HepG2 (cell line): ENCODE measurements around the gene SLC38A3. TPM values are rescaled to one million over a fixed set of nuclear protein-coding genes. Genes with fewer than 3 reads are reported as not detected.
A peak's percentile ranks its signal among the peaks of the same experiment; 100 is the strongest.

Experiments
- ARHGAP35 ChIP-seq: sonication (generic); formaldehyde crosslinking; IDR thresholded peaks from 2 replicates; pipeline ENCODE4 v1.9.0; 2022; ENCODE audit warnings: mild to moderate bottlenecking, inconsistent platforms, moderate library complexity, missing genetic modification reagents, borderline replicate concordance
- HCFC1 ChIP-seq: fragments of 150-350 bp; IDR thresholded peaks from 2 replicates; pipeline ENCODE4 v1.6.1; 2014; ENCODE audit warnings: low read depth, low read length
- PCBP1 ChIP-seq: fragments of 200-400 bp; formaldehyde crosslinking; IDR thresholded peaks from 2 replicates; pipeline ENCODE4 v1.6.1; 2017; ENCODE audit warnings: mild to moderate bottlenecking, low read depth, low read length, borderline replicate concordance
- POLR2G ChIP-seq: fragments of 200-400 bp; formaldehyde crosslinking; IDR thresholded peaks from 2 replicates; pipeline ENCODE4 v1.6.1; 2018; ENCODE audit warnings: mild to moderate bottlenecking, low read depth, low read length, moderate library complexity
- SNRNP70 ChIP-seq: fragments of 200-400 bp; formaldehyde crosslinking; IDR thresholded peaks from 2 replicates; pipeline ENCODE4 v1.6.1; 2017; ENCODE audit warnings: mild to moderate bottlenecking, low read depth, low read length, moderate library complexity
- SP140L ChIP-seq: sonication (generic); formaldehyde crosslinking; IDR thresholded peaks from 2 replicates; pipeline ENCODE4 v1.4.0; 2020; ENCODE audit warnings: missing genetic modification reagents, borderline replicate concordance
- TGIF2 ChIP-seq: IDR thresholded peaks from 2 replicates; pipeline ENCODE4 v1.6.1; 2016; ENCODE audit warnings: control low read depth, missing compliant biosample characterization
- ZC3H4 ChIP-seq: sonication (generic); formaldehyde crosslinking; IDR thresholded peaks from 2 replicates; pipeline ENCODE4 v1.4.0; 2020; ENCODE audit warnings: missing genetic modification reagents, borderline replicate concordance
- ZNF468 ChIP-seq: sonication (generic); formaldehyde crosslinking; IDR thresholded peaks from 2 replicates; pipeline ENCODE4 v1.8.0; 2022; ENCODE audit warnings: mild to moderate bottlenecking, moderate library complexity, missing genetic modification reagents
- polyA plus RNA-seq, 8 experiments: library from polyadenylated mRNA; depleted of rRNA in 3 of 8; stranded (reverse) in 7 of 8; unstranded in 1 of 8; fragments of >200 nt; fragmentation: Illumina TruSeq in 4 of 8; extraction: Trizol in 4 of 8; gene quantifications; 2 replicates each; pipeline versions ENCODE4 v1.2.1 to v1.2.3, GENCODE V29; 2011 to 2016; ENCODE audit warnings: low read depth in 4 of 8, missing spikeins in 1 of 8, mixed read lengths in 1 of 8; ENCODE audit not compliant: insufficient read depth in 1 of 8
- total RNA-seq, 5 experiments: library from RNA; depleted of rRNA; stranded (reverse); fragments of >200 nt; fragmentation: Illumina TruSeq; extraction: Trizol; gene quantifications; 2 replicates each; pipeline ENCODE4 v1.2.3, GENCODE V29; 2016; ENCODE audit warnings: low read depth in 1 of 5
- TF ChIP-seq, protein P1 (sequence below): sonication (generic); formaldehyde crosslinking; IDR thresholded peaks from 2 replicates; pipeline ENCODE4 v1.5.0; 2020; ENCODE audit warnings: missing genetic modification reagents
- TF ChIP-seq, protein P2 (sequence below): IDR thresholded peaks from 2 replicates; pipeline ENCODE4 v1.6.1; 2012; ENCODE audit warnings: inconsistent platforms
- TF ChIP-seq, protein P3 (sequence below): sonication (generic); formaldehyde crosslinking; IDR thresholded peaks from 2 replicates; pipeline ENCODE4 v1.4.0; 2020; ENCODE audit warnings: missing genetic modification reagents, borderline replicate concordance
- TF ChIP-seq, protein P4 (sequence below): sonication (generic); formaldehyde crosslinking; IDR thresholded peaks from 2 replicates; pipeline ENCODE4 v1.5.1; 2020; ENCODE audit warnings: missing genetic modification reagents, mild to moderate bottlenecking, borderline replicate concordance
- TF ChIP-seq, protein P5 (sequence below): sonication (generic); formaldehyde crosslinking; IDR thresholded peaks from 2 replicates; pipeline ENCODE4 v1.4.0; 2020; ENCODE audit warnings: mild to moderate bottlenecking, missing genetic modification reagents
- TF ChIP-seq, protein P6 (sequence below): sonication (generic); formaldehyde crosslinking; IDR thresholded peaks from 2 replicates; pipeline ENCODE4 v1.8.0; 2022; ENCODE audit warnings: mild to moderate bottlenecking, missing genetic modification reagents, borderline replicate concordance
- TF ChIP-seq, protein P7 (sequence below): sonication (generic); formaldehyde crosslinking; IDR thresholded peaks from 2 replicates; pipeline ENCODE4 v1.5.0; 2020; ENCODE audit warnings: missing genetic modification reagents

SLC38A3 gene
- total and polyA plus RNA-seq, 2 of the 13 experiments (the other 11 are each of a cell fraction or from before 2014, with no cell fraction given): 29.8 to 164 TPM

DNA sequence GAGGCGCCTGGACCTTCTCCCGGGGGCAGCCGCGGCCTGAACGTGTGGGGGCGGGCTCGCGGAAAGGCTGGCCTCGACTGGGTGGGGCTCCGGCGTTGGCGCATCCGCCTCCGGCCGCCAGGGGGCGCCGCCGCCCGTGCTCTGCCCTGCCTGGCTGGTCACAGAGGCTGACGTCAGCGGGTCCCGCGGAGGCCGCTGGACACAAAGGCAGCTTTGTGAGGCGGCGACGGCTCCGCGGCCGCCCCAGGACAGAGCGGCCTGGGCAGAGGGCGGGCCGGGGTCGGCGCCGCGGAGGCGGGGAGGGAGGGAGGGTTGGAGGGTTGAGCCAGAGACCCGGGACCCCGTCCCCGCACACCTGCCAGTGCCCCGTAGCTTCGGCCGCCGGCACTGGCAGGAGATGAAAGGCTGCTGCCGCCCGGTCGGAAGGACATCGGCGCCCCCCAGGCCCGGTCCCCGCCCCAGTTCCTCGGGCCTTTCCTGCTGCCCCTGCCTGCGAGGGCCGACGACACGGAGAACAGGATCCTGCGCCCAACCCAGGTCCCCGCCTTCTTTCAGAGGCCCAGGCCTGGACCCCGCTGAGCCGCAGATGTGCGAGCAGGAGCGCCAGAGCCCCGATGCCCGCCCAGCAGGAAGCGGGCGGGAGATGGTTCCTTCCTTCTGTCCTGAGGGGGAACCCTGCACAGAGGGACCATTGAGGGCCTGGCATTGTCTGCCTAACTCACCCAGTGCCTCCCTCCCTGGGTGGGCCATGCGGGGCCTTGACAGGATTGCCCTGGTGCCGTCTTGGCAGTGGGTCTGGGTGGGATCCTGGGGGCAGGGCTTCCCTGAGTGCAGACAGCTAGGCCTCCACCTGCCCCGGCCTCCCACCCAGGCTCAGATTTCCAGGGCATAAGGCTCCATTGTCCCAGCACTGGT, 55.2 kb downstream of the SLC38A3 start (continued):
- TF ChIP-seq, protein P1, sequence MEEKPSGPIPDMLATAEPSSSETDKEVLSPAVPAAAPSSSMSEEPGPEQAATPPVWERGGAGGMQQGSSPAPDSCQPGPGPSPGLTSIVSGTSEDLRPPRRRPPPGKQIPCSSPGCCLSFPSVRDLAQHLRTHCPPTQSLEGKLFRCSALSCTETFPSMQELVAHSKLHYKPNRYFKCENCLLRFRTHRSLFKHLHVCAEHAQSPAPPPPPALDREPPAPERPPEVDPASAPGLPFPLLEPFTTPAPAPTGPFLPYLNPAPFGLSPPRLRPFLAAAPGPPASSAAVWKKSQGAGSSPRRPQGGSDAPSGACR (CRISPR knock-in tag): peak; percentile 88
- TF ChIP-seq, protein P2, sequence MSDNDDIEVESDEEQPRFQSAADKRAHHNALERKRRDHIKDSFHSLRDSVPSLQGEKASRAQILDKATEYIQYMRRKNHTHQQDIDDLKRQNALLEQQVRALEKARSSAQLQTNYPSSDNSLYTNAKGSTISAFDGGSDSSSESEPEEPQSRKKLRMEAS: no peak
- TF ChIP-seq, protein P3, sequence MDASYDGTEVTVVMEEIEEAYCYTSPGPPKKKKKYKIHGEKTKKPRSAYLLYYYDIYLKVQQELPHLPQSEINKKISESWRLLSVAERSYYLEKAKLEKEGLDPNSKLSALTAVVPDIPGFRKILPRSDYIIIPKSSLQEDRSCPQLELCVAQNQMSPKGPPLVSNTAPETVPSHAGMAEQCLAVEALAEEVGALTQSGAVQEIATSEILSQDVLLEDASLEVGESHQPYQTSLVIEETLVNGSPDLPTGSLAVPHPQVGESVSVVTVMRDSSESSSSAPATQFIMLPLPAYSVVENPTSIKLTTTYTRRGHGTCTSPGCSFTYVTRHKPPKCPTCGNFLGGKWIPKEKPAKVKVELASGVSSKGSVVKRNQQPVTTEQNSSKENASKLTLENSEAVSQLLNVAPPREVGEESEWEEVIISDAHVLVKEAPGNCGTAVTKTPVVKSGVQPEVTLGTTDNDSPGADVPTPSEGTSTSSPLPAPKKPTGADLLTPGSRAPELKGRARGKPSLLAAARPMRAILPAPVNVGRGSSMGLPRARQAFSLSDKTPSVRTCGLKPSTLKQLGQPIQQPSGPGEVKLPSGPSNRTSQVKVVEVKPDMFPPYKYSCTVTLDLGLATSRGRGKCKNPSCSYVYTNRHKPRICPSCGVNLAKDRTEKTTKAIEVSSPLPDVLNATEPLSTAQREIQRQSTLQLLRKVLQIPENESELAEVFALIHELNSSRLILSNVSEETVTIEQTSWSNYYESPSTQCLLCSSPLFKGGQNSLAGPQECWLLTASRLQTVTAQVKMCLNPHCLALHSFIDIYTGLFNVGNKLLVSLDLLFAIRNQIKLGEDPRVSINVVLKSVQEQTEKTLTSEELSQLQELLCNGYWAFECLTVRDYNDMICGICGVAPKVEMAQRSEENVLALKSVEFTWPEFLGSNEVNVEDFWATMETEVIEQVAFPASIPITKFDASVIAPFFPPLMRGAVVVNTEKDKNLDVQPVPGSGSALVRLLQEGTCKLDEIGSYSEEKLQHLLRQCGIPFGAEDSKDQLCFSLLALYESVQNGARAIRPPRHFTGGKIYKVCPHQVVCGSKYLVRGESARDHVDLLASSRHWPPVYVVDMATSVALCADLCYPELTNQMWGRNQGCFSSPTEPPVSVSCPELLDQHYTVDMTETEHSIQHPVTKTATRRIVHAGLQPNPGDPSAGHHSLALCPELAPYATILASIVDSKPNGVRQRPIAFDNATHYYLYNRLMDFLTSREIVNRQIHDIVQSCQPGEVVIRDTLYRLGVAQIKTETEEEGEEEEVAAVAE: no peak; the same call in 1 of the 2 replicates
- TF ChIP-seq, protein P4, sequence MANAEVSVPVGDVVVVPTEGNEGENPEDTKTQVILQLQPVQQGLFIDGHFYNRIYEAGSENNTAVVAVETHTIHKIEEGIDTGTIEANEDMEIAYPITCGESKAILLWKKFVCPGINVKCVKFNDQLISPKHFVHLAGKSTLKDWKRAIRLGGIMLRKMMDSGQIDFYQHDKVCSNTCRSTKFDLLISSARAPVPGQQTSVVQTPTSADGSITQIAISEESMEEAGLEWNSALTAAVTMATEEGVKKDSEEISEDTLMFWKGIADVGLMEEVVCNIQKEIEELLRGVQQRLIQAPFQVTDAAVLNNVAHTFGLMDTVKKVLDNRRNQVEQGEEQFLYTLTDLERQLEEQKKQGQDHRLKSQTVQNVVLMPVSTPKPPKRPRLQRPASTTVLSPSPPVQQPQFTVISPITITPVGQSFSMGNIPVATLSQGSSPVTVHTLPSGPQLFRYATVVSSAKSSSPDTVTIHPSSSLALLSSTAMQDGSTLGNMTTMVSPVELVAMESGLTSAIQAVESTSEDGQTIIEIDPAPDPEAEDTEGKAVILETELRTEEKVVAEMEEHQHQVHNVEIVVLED (CRISPR knock-in tag): no peak
- TF ChIP-seq SNRNP70 (no peak), POLR2G (peak; percentile 79), ZNF468 (CRISPR knock-in tag) (no peak), ZC3H4 (CRISPR knock-in tag) (no peak), SP140L (CRISPR knock-in tag) (no peak), PCBP1 (0 out of 2 replicates have a peak, but pooled peaks have one; percentile 40), HCFC1 (0 out of 2 replicates have a peak, but pooled peaks have one; percentile 8), TGIF2 (CRISPR knock-in tag) (no peak), ARHGAP35 (CRISPR knock-in tag) (no peak)
- TF ChIP-seq, protein P5, sequence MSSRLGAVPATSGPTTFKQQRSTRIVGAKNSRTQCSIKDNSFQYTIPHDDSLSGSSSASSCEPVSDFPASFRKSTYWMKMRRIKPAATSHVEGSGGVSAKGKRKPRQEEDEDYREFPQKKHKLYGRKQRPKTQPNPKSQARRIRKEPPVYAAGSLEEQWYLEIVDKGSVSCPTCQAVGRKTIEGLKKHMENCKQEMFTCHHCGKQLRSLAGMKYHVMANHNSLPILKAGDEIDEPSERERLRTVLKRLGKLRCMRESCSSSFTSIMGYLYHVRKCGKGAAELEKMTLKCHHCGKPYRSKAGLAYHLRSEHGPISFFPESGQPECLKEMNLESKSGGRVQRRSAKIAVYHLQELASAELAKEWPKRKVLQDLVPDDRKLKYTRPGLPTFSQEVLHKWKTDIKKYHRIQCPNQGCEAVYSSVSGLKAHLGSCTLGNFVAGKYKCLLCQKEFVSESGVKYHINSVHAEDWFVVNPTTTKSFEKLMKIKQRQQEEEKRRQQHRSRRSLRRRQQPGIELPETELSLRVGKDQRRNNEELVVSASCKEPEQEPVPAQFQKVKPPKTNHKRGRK (CRISPR knock-in tag): no peak
- TF ChIP-seq, protein P6, sequence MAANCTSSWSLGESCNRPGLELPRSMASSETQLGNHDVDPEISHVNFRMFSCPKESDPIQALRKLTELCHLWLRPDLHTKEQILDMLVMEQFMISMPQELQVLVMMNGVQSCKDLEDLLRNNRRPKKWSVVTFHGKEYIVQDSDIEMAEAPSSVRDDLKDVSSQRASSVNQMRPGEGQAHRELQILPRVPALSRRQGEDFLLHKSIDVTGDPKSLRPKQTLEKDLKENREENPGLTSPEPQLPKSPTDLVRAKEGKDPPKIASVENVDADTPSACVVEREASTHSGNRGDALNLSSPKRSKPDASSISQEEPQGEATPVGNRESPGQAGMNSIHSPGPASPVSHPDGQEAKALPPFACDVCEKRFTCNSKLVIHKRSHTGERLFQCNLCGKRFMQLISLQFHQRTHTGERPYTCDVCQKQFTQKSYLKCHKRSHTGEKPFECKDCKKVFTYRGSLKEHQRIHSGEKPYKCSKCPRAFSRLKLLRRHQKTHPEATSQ (CRISPR knock-in tag): peak; percentile 67; the same call in 1 of the 2 replicates
- TF ChIP-seq, protein P7, sequence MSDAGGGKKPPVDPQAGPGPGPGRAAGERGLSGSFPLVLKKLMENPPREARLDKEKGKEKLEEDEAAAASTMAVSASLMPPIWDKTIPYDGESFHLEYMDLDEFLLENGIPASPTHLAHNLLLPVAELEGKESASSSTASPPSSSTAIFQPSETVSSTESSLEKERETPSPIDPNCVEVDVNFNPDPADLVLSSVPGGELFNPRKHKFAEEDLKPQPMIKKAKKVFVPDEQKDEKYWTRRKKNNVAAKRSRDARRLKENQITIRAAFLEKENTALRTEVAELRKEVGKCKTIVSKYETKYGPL (CRISPR knock-in tag): 0 out of 2 replicates have a peak, but pooled peaks have one; percentile 58
